ENCODE results near the gene GARIN5B.

The GARIN5B gene

DNA sequence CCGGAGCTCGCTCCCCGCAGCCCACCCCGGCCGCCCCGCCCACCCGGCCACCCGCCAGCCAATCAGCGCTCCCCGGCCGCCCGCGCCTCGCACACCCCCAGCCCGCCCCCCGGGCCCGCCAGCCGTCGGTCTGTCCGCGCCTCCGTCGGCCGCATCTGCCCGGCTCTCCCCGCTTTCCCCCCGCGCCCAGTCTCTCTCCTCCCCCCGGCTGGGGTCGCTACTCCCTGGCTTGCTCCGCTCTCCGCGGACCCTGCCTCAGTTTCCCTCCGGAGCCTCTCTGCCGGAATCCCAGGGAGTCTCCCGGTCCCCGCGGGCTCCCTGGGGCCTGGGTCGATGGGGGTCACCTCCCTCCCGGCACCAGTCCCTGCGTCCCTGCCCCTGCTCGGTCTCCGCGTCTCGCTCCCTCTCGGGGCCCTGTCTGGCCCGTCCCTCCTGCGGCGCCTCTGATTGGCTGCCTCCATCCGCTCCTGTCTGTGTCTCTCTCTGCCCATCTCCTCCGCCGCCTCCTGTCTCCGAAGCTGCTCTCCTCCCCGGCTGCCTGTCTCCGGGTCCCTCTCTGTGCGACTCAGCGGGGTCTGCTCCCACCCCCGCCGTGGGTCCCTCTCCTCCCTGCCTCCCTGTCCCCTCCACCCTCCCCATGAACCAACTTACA, 6.7 kb upstream of the GARIN5B start:
- TF ChIP-seq, protein P1, sequence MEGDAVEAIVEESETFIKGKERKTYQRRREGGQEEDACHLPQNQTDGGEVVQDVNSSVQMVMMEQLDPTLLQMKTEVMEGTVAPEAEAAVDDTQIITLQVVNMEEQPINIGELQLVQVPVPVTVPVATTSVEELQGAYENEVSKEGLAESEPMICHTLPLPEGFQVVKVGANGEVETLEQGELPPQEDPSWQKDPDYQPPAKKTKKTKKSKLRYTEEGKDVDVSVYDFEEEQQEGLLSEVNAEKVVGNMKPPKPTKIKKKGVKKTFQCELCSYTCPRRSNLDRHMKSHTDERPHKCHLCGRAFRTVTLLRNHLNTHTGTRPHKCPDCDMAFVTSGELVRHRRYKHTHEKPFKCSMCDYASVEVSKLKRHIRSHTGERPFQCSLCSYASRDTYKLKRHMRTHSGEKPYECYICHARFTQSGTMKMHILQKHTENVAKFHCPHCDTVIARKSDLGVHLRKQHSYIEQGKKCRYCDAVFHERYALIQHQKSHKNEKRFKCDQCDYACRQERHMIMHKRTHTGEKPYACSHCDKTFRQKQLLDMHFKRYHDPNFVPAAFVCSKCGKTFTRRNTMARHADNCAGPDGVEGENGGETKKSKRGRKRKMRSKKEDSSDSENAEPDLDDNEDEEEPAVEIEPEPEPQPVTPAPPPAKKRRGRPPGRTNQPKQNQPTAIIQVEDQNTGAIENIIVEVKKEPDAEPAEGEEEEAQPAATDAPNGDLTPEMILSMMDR (IDR thresholded peaks at IDR 0.05), result no peak

DNA sequence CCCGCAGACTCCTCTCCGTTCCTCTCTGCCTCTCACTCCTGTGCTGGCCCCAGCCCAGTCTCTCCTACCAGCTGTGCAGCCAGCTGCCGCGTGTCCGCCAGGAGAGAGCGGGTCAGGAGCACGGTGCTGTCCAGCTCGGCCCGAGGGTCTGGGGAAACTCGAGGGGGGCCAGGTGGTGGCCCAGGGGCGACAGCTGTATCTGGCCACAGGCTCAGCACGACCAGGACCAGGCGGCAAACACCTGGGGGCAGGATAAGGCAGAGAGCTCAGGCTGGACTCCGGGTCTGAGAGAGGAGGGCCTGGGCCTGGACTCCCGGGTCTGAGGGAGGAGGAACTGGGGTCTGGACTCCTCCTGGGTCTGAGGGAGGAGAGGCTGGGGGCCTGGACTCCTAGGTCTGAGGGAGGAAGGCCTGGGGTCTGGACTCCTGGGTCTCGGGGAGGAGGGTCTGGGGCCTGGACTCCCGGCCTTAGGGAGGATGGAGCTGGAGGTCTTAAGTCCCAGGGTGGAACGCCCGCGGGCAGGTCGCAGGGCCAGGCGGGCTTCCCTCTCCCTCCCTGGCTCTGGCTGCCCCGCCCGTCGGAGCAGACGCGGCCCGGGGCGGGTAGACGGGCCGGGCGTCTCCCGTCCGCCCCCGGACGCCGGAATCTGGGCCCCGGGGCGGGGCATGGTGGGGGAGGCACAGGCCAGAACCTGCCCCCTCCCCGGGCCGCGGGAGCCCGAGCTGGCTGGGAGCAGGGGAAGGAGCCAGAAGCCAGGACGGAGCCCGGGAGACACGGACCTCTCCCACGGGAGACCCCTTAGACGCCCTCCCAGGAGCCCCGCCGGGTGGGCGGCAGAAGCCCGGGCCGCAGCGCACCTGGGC, 5.9 kb upstream of the GARIN5B start:
- TF ChIP-seq, protein P1 (IDR thresholded peaks at IDR 0.05), result no peak

DNA sequence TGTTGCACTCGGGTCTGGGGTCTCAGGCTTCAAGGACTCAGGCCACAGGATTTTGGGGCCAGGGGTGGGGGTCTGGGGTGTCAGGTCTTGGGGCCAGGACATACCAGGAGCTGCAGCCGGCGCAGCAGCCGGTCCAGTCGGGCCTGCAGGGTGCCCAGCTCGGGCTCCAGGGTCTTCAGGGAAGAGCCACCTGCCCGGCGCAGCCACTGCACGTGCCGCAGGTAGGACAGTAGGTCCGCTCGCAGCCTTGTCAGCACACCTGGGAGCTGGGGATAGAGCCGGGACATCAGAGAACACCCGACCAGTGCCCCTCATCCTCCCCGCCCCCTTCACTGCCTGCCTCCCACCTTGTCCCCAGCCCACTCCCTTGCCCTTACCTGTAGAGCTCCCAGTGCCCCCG, 5.0 kb upstream of the GARIN5B start:
- TF ChIP-seq, protein P1 (IDR thresholded peaks at IDR 0.05), result no peak

DNA sequence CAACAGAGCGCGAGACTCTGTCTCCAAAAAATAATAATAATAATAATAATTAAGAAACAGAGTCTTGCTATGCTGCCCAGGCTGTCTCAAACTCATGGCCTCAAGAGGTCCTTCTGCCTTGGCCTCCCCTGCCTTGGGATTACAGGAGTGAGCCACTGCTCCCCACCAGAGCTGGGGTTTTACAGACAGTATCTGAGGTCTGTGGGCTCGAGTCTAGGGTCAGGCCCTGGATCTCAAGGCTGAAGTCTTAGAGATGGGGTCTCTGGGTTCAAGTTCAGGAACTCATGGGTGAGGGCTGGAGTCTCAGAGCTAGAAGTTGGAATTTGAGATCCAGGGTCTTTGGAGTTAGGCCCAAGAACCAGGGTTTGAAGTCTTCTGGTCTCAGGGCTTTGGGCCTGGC, 3.7 kb upstream of the GARIN5B start:
- TF ChIP-seq, protein P1 (IDR thresholded peaks at IDR 0.05), result no peak

DNA sequence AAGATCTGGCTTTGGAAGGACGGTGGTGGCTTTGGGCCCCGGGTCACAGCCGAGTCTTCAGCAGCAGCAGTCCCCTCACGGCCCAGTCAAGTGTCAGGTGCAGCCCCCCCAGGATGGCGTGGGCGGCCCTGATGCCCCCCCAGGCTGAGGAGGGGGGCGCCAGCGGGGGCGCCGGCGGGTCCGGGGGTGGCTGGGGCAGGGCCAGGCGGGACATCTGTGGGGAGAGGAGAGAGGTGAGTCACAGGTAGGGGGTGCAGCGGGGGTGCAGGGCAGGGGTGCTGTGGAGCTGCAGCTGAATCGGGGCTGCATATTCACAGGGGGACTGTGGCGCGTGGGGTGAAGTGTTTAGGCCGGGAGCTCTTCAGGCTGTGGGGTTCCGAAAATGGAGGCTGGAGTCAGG, 2.9 kb upstream of the GARIN5B start:
- TF ChIP-seq, protein P1 (IDR thresholded peaks at IDR 0.05), result no peak

DNA sequence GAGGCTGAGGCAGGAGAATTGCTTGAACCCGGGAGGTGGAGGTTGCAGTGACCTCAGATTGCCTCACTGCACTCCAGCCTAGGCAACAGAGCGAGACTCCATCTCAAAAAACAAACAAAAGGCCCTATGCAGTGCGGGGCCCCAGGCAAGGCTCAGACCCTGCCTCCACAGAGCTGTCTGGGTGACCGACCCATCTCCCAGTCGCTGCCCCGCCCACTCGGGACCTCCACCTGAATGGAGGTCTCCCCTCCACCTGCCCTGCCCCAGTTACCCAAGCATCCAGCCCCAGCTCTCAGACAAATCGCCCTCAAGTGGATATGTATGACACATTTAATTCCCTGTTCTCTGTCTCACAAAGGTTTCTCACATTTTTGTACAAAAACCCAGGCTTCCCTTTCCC, 2.2 kb upstream of the GARIN5B start:
- TF ChIP-seq, protein P1 (IDR thresholded peaks at IDR 0.05), result no peak

DNA sequence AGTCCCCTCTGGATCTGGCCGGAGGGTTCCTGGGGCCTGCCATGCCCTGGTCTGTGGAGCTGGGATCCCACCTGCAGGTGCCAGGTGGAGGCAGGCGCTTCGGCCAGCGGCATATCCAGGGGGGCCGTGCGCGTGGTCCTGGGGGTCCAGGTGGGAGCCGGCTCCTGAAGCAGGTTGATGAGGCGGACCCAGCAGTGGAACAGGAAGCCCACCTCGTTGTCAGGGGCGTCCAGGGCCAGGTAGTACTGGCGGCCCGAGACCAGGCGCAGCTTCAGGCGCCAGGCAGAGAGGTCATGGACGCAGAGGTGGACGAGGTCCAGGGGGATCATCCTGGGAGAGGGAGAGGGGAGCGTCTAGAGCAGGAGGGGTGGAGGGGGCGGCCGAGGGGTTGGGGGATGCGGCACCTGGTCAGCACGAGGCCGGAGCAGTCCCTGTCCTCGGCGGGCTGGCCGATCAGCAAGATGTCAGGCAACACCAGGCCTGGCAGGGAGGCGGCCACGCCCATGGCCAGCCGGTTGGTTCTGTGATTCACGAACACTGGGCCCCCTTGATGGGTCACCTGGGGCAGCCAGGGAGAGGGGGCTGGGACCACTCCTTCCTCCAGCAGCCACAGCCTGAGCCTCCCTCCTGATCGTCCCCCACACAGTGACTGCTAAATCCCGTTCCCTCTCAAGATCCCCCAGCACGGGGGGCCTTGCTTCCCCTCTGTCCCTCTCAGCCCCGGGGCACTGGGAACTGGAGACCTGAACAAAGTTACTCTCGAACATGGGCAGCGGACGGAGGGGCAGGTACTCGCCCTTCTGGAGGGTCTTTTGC, 678 bp downstream of the GARIN5B start:
- TF ChIP-seq, protein P1 (IDR thresholded peaks at IDR 0.05), result no peak
